ENCODE measurements around the gene SLC6A7.

The SLC6A7 gene

DNA sequence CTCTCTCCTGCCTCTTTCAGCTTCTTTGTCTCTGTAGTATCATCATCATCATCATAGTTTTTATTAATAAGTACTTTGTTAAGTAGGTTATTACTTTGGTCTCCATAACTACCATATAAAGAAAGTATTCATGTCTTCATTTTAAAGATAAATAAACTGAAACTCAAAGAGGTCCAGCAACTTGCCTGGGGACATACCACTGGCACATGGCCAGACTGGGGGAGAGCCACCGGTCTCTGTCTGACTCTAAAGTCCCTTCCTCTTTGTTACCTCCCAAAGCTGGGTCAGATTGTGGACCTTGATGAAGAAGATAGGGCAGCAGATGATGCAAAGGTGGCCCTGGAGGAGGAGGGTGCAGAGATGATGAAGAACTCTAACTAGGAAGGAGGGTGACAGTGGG lies 14.8 kb upstream of the SLC6A7 start:
- no peak for DNase-seq

- no peak for DNase-seq
Observed at GRCh38 chr5:150175536-150175935, 14.3 kb upstream of the SLC6A7 start.

DNA sequence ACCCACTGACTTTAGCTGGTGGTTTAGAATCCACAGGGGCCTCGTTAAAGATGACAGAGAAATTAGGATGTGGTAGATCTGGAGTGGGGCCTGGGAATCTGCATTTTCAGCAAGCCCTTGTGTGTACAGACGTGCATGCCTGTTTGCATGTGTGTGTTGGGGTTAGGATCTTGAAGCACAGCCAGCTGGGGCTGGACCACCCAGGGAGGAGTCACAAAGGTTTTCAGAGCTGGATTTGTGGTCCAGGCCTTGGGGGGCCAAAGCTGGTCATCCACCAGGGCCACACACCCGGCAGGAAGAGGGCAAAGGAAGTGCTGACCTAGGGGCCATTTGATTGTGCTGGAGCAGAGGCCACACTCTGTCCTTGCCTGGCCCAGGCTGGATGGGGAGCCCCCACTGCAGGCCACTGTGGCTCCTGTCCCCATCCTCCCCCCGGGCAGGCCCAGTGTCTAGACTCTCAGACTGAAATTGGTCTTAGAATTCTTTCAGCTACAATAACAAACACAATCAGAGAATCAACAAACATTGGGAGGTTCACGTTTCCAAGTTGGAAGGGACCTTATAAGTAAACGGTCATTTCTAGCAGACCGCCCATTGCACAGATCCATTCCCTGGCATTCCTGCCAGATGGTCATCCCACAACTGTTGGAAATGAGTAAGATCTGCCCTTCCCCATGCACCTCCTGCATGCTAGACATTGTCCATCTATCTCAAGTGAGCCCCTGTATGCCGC lies 13.0 kb upstream of the SLC6A7 start:
- no peak for DNase-seq

DNA sequence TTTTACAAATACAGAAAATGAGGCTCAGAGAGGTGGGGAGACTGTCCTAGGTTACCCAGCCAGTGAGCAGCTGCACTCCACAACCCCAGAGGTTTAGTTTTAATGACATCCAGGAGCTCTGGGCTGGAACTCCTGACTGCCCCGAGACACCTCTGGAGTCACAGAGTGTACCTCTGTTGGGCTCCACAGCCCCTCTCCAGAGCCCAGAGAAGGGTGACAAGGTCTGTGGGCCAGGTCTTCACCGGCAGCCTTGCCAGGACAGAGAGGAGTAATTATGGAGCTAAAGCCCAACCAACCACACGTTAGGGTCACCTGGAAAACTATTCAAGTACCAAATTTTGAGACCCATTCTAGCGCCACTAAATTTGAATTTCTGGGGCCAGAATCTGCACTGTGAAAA lies 12.1 kb upstream of the SLC6A7 start:
- no peak for DNase-seq

DNA sequence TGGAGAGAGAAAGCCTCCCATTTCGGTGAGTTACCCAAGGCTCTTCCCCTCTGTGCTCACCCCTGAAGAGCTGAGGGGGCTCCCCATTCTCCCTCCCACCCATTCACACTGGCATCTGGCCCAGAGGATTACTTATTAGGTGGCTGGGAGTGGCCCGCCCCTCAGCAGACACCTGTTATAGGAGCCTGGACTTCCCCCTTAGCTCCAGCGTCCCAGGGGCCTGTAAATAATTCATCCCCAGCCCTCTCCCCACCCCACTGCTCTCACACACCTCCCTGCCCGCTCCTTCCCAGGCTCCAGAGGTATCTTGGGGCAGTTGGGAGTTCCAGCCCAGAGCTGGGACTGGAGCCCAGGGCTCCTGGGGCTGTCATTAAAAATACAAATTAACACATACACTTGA lies 11.6 kb upstream of the SLC6A7 start:
- no peak for DNase-seq

- DNase-seq: no peak
Observed at GRCh38 chr5:150179019-150179620, 10.7 kb upstream of the SLC6A7 start.

GRCh38 chr5:150180241-150181026 lies 9.4 kb upstream of the SLC6A7 start:
- DNase-seq: no peak

DNA sequence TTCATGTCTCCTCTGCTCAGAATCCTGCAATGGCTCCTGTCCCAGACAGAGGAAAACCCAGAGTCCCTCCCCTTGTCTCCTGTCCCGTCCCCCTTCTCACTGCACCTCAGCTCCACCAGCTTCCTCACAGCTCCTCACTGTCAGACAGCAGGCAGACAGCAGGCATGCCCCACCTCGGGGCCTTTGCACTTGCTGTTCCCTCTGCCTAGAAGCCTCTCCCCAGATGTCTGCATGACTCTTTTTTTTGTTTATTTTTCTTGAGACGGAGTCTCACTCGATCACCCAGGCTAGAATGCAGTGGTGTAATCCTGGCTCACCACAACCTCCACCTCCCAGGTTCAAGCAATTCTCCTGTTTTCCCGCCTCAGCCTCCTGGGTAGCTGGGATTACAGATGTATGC lies 8.8 kb upstream of the SLC6A7 start:
- no peak for DNase-seq

GRCh38 chr5:150181766-150182545 lies 7.9 kb upstream of the SLC6A7 start:
- DNase-seq: no peak

DNA sequence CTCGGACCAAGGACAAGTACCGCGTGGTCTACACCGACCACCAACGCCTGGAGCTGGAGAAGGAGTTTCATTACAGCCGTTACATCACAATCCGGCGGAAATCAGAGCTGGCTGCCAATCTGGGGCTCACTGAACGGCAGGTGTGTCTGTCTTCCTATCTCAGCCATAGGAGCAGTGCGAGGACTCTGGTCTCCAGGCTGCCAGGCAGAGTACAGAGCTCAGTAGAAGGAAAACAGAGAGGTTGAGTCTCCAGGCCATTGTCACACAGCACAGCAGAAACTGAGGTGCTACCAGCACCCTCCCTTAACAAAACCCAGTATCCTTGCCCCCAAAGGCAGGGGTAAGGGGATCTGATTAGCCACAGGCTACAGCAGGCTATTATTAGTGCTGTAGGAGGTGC lies 7.1 kb upstream of the SLC6A7 start:
- DNase-seq: no peak

GRCh38 chr5:150183436-150183835 lies 6.4 kb upstream of the SLC6A7 start:
- DNase-seq: no peak

DNA sequence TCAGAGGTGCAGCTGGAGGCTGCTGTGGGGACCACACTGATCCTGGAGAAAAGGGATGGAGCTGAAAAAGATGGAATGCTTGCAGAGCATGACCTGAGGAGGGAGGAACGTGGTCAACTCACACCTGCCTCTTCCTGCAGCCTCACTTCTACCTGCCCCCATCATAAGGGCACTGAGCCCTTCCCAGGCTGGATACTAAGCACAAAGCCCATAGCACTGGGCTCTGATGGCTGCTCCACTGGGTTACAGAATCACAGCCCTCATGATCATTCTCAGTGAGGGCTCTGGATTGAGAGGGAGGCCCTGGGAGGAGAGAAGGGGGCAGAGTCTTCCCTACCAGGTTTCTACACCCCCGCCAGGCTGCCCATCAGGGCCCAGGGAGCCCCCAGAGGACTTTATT lies 5.9 kb upstream of the SLC6A7 start:
- DNase-seq: no peak

DNA sequence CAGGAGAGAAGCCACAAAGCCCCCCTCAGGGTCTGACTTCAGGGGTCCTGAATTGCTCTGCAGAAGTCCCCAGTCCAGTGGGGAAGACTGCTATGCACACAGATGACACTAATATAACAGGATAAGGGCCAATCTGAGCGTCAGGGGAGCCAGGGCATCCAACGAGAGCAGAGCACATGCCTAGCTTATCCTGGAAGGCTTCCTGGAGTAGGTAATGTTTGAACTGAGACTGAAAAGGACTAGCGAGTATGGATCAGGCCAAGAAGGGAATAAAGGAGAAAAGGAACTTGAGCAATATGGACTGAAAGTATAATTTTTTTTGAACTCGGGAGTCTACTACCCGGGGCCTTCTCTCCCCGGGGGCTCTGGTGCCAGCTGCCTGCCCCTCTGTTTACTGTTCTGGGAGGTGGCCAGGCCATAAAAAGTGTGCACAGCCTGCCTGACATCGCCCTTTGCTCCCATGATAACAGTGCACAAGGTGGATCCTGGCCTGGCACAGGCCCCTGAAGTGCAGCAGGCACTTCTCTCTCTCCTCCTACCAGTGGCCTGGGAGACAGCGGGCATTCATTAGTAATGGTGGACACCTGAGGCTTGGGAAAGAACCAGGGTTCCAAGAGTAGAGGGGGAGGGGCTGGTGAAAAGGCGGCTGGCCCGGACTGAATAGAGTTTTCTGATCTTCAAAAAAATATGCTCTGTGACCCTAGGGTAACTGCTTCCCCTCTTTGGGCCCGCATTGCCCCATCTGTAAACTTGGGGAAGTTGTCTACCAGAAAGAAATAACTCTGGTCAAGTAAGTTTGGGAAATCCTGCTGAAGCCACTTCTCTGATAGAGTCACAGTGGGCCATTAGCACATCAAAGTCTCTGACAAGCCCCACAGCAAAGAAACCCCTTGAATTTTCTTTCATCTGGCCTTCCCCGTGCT lies 4.6 kb upstream of the SLC6A7 start:
- no peak for DNase-seq

GRCh38 chr5:150186137-150186536 lies 3.7 kb upstream of the SLC6A7 start:
- DNase-seq: no peak

DNA sequence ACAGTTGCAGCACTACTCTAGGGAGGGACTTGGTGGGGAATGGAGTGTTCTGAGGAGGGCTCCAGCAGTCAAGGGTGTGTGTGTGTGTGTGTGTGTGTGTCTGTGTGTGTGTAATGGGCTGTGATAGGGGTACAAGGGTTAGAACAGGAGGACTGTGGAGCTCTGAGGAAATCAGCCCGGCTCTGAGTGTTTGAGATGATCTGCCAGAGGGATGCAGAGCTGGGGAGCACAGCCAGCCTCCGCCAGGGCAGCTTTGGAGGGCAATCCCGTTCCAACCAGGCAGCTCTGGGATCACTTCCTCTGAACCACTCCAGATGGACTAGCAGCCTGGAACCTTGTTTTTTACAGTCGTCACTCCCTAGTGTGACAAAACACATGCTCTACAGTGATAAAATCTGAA lies 3.0 kb upstream of the SLC6A7 start:
- DNase-seq: no peak

DNA sequence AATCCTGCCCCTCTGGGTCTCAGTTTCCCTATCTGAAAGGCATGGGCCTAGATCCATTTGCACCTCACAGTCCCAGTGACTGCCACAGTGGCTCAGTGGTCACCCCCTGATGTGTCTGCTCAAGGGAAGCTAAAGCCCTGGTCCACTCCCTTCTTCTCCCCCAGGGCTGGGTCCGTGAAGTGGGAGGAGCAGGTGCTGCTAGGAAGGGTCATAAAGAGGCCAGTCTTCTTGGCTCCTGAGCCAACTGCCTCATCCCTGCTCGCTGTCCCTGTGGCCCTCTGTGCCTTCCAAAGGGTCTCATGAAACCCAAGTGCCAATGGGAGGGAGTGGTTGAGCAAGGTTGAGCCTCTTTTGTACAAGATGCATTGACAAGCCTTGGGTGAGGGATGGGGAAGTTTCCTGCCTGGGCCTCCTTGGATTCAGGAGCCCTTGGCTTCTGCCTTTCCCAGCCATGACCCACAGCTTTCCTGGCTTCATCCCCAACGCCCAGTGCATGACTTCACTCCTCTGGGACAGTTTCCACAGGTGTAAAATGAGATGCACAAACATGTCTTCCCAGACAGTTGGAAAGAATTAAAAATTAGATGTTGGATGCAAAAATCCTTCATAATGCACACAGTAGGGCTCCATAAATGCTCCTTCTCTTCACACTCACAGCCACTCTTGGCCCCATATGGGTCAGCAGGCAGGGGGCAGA lies 1.6 kb upstream of the SLC6A7 start:
- DNase-seq: no peak

- DNase-seq: no peak
Observed at GRCh38 chr5:150189326-150189725, 536 bp upstream of the SLC6A7 start.

- no peak for DNase-seq
Observed at GRCh38 chr5:150190503-150190979, 679 bp downstream of the SLC6A7 start.

- no peak for DNase-seq
Observed at GRCh38 chr5:150190987-150191386, 1.1 kb downstream of the SLC6A7 start.

- no peak for DNase-seq
Observed at GRCh38 chr5:150192462-150192861, 2.6 kb downstream of the SLC6A7 start.

DNA sequence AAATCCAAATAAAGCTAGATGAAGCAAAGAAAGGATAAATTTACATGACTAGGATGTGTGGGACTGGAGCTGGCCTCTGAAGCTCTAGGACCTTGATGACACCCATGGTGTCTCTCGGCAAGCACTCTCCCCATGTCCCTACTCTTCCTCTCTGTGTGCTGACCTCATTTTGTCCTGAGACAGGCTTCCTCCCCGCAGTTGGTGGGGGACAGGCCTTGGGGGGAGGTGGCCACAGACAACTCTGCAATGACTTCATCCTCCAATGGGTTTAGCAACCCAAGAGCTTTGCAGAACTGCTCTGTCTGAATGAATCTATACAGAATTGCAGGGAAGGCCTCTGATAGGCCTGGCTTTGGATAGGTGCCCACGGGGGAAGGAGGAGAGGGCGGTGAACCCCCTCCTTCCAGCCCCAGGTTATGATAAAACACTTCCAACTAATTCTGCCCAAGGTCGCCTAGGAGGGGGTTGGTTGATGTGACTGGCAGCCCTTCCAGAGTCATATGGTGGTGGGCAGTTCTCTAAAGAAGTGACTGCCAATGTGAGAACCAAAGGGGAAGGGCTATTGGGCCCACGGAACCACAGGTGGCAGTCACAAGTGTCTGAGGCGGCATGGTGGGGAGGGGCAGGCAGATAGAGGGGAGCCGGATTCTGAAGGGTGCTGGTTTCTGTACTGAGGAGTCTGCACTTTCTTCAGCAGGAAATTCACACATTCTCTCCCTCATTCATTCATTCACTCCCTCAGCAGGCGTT lies 6.0 kb downstream of the SLC6A7 start:
- no peak for DNase-seq
